IPS-18c (cell line): ENCODE measurements around the gene STAT5A.

Experiments used
- H3K4me3 ChIP-seq: 2 replicates; pipeline ENCODE4 v1.7.0; 2013; ENCODE audit warnings: low read depth, mild to moderate bottlenecking, low read length, moderate library complexity; ENCODE audit not compliant: insufficient read depth
- H3K9me3 ChIP-seq: one replicate; pipeline ENCODE4 v1.6.1; 2013; ENCODE audit warnings: mild to moderate bottlenecking, low read length, moderate library complexity; ENCODE audit not compliant: control insufficient read depth, insufficient read depth

Gene STAT5A

GRCh38 chr17:42279776-42280630 lies 8.3 kb upstream of the STAT5A start:
- no peak overlapping the region for H3K4me3 ChIP-seq
- peaks cover 2% of the 10 kb centered on the region for H3K9me3 ChIP-seq

DNA sequence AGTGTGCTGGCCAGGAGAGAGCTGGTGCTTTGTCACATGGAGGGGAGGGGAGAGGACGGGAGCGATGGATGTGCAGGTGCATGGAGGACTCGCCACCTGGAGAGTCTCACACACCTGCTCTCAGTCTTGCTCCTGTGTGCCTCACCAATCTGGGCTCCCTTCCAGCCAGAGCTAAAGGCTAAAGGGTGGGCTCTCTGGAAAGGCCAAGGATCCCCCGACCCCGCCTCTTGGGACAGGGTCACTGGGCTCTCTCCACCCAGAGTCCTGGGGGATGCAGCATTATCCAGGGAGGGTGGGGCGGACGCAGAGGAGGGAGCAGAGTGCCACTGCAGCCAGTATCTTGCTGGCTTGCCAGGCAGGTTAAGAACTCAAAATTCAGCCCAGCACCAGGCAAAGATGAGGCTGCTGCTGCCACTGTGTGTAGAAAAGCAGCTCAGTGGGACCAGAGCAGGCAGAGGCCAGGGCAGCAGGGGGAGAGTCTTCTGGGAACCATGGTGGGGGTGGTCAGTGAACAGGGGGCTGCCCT lies 6.7 kb upstream of the STAT5A start:
- H3K4me3 ChIP-seq = no peak overlapping the region
- no peaks in the 10 kb centered on the region for H3K9me3 ChIP-seq

- H3K9me3 ChIP-seq = no peaks in the 10 kb centered on the region
Observed at GRCh38 chr17:42282478-42283080, 5.7 kb upstream of the STAT5A start.

GRCh38 chr17:42283241-42284023 lies 4.9 kb upstream of the STAT5A start:
- H3K4me3 ChIP-seq = no peak overlapping the region
- H3K9me3 ChIP-seq = no peaks in the 10 kb centered on the region

More at GRCh38 chr17:42282478-42283080, 5.7 kb upstream of the STAT5A start:
- H3K4me3 ChIP-seq = no peak overlapping the region

DNA sequence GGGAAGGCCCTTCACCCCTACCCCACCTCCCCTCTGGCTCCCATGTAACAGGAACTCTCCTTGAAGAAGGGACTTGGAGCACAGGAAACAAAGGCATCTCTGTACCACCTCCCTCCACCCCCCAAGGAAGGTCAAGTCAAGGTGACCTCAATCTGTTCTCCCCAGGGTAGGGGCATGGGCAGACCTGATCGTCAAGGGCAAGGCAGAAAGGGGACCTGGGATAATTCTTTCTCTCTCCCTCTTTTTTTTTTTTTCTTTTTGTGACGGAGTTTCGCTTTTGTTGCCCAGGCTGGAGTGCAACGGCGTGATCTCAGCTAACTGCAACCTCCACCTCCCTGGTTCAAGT lies 4.3 kb upstream of the STAT5A start:
- Histone ChIP-seq H3K4me3 (no peak overlapping the region), H3K9me3 (no peaks in the 10 kb centered on the region)

- no peaks in the 10 kb centered on the region for H3K9me3 ChIP-seq
- no peak overlapping the region for H3K4me3 ChIP-seq
Observed at GRCh38 chr17:42284566-42284965, 3.7 kb upstream of the STAT5A start.

- H3K9me3 ChIP-seq = no peaks in the 10 kb centered on the region
- H3K4me3 ChIP-seq = no peak overlapping the region
Observed at GRCh38 chr17:42285346-42286050, 2.8 kb upstream of the STAT5A start.

GRCh38 chr17:42286411-42287221 lies 1.7 kb upstream of the STAT5A start:
- H3K9me3 ChIP-seq = no peaks in the 10 kb centered on the region
- H3K4me3 ChIP-seq = no peak overlapping the region

DNA sequence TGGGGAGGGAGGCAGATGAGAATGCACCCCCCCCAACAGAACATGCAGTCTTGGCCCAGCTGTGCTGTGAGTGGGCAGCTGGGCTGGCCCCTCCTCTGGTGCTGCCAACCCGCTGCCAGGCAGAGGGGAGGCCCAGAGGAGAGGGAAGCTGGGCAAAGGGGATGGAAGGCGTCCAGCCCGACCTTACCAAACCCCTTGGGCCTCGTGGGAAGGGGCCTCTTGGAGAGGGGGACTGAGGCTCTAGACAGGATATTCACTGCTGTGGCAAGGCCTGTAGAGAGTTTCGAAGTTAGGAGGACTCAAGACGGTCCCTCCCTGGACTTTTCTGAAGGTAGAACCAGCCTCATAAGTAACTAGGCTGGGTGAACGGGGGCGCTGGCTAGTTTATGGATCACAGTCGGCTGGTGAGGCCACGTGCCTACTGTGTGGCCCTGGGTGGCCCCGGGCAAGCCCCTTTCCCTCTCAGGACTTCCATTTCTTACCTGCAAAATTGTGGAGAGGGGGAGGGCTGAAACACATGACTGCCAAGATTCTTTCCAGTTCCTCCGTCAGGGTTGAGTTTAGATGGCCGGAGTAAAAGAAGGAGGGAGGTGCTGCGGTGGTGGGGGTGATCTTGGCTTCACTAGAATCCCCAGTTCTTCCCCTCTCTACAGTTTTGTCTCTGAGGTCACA lies 857 bp upstream of the STAT5A start:
- Histone ChIP-seq H3K4me3 (no peak overlapping the region; the same call in 1 of the 2 replicates), H3K9me3 (no peaks in the 10 kb centered on the region)

GRCh38 chr17:42288803-42289610 lies 709 bp downstream of the STAT5A start:
- Histone ChIP-seq H3K9me3 (no peaks in the 10 kb centered on the region), H3K4me3 (peak overlapping the region; percentile 63; the same call in 1 of the 2 replicates)

- Histone ChIP-seq H3K4me3 (no peak overlapping the region), H3K9me3 (no peaks in the 10 kb centered on the region)
Observed at GRCh38 chr17:42289611-42290181, 1.4 kb downstream of the STAT5A start.

DNA sequence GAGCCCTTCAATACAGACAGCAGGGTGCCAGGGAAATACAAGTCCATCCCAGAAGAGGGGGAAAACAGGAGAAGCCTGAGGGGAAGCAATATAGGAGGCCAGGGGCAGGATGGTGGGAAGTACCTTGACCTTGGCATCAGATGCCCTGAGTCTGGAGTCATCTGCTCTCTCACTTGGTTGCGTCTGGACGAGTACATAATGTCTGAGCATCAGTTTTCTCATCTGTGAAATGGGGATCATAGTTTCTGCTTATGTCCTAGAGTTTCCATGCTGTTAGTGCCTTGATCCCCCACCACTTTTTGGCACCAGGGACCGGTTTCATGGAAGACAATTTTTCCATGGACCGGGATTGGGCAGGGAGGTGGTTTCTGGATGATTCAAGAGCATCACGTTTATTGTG lies 2.3 kb downstream of the STAT5A start:
- Histone ChIP-seq H3K4me3 (no peak overlapping the region), H3K9me3 (no peaks in the 10 kb centered on the region)

GRCh38 chr17:42291129-42291528 lies 2.8 kb downstream of the STAT5A start:
- H3K9me3 ChIP-seq = no peaks in the 10 kb centered on the region
- no peak overlapping the region for H3K4me3 ChIP-seq

GRCh38 chr17:42294469-42295398 lies 6.4 kb downstream of the STAT5A start:
- Histone ChIP-seq H3K9me3 (no peaks in the 10 kb centered on the region), H3K4me3 (no peak overlapping the region)
